ENCODE data around the gene FBLN1. TPM values are rescaled to one million over a fixed set of nuclear protein-coding genes. Genes with fewer than 3 reads are reported as not detected.
A peak's percentile ranks its signal among the peaks of the same experiment; 100 is the strongest.

FBLN1 gene
- polyA plus RNA-seq, 1 of the 3 experiments (the other 2 are of a cell fraction) = 147 TPM

GRCh38 chr22:45511847-45512261 is 9.2 kb downstream of the FBLN1 start:
- DNase-seq = no peak

GRCh38 chr22:45512363-45512762 is 9.7 kb downstream of the FBLN1 start:
- CTCF ChIA-PET = interaction anchor here (1.1 to 4.2 kb wide), 2 partner anchors 8 to 41 kb away, joined by 4 to 19 read pairs; no protein-coding TSS in a partner anchor
- Histone ChIP-seq H3K9me2 (no peaks in the 10 kb centered on the region), H3K36me3 (replicated peaks in 1 of 2; ENCODE audit: control insufficient read depth in 1 of 2, insufficient read depth in 2 of 2, low read length in 1 of 2) (no peaks in the 10 kb centered on the region), H3K27me3 (ENCODE audit: insufficient read depth) (no peaks in the 10 kb centered on the region), H3K4me3 (ENCODE audit: low read depth in 2 of 2, low read length in 1 of 2) (no peak overlapping the region), H3K4me2 (peak overlapping the region; percentile 41; the same call in 1 of the 2 replicates), H3F3A (replicated peaks; ENCODE audit: insufficient read depth) (no peaks in the 10 kb centered on the region), H2AFZ (ENCODE audit: low read depth) (no peak overlapping the region), H3K4me1 (ENCODE audit: control insufficient read depth in 1 of 2, insufficient read depth in 2 of 2, low read depth in 1 of 2, low read length in 1 of 2) (peaks cover 4 to 51% of the 10 kb centered on the region in 2 experiments; a peak in 3 of 4 replicates), H3K9ac (no peak overlapping the region), H4K20me1 (ENCODE audit: insufficient read depth) (no peaks in the 10 kb centered on the region), H3K9me3 (no peaks in the 10 kb centered on the region), H3K79me2 (ENCODE audit: insufficient read depth) (peaks cover 58% of the 10 kb centered on the region), H3K27ac (ENCODE audit: low read depth in 2 of 2, low read length in 1 of 2) (peak overlapping the region; percentile 47 to 60; a peak in 3 of 4 replicates)
- 94% methylated on average over 4 of the region's 8 CpGs for WGBS (ENCODE audit: low lambda C conversion rate)
- POLR2A ChIA-PET = no interaction called here
- DNase-seq = no peak
- TF ChIP-seq YY1 (IDR thresholded peaks at IDR 0.05; ENCODE audit: low read depth) = no peak
- no peak for TF ChIP-seq RCOR1 (IDR thresholded peaks at IDR 0.05; ENCODE audit: low read length)
- TF ChIP-seq SMC3 (IDR thresholded peaks at IDR 0.05; ENCODE audit: low read depth, low read length) = no peak
- no peak for TF ChIP-seq NRF1 (IDR thresholded peaks at IDR 0.05; ENCODE audit: low read depth, low read length)

More at GRCh38 chr22:45511847-45512261, 9.2 kb downstream of the FBLN1 start:
- H3F3A ChIP-seq (replicated peaks; ENCODE audit: insufficient read depth) = peaks cover 1% of the 10 kb centered on the region
- no peaks in the 10 kb centered on the region for H3K9me2 ChIP-seq
- H3K4me3 ChIP-seq (ENCODE audit: low read depth in 2 of 2, low read length in 1 of 2) = no peak overlapping the region
- peaks cover 63% of the 10 kb centered on the region for H3K79me2 ChIP-seq (ENCODE audit: insufficient read depth)
- no peaks in the 10 kb centered on the region for H3K9me3 ChIP-seq
- TF ChIP-seq ELF1 (IDR thresholded peaks at IDR 0.05) (no peak), TCF12 (IDR thresholded peaks at IDR 0.05) (0 out of 2 replicates have a peak, but pooled peaks have one; percentile 32), JUND (IDR thresholded peaks at IDR 0.05) (no peak), CHD2 (IDR thresholded peaks at IDR 0.05; ENCODE audit: low read length, partially characterized antibody) (no peak), FOXM1 (IDR thresholded peaks at IDR 0.05; ENCODE audit: low read depth) (no peak)
- no peak overlapping the region for H3K9ac ChIP-seq
- ChIA-PET CTCF (interaction anchor here (1.1 to 4.2 kb wide), 2 partner anchors 8 to 42 kb away, joined by 4 to 19 read pairs; no protein-coding TSS in a partner anchor), POLR2A (no interaction called here)
- peaks cover 4 to 49% of the 10 kb centered on the region in 2 experiments; a peak in 3 of 4 replicates for H3K4me1 ChIP-seq (ENCODE audit: control insufficient read depth in 1 of 2, insufficient read depth in 2 of 2, low read depth in 1 of 2, low read length in 1 of 2)
- 74% methylated on average over 6 of the region's 8 CpGs for WGBS (ENCODE audit: low lambda C conversion rate)
- H3K36me3 ChIP-seq (replicated peaks in 1 of 2; ENCODE audit: control insufficient read depth in 1 of 2, insufficient read depth in 2 of 2, low read length in 1 of 2) = no peaks in the 10 kb centered on the region
- H3K27ac ChIP-seq (ENCODE audit: low read depth in 2 of 2, low read length in 1 of 2) = peak overlapping the region; percentile 47 to 60
- H3K4me2 ChIP-seq = peak overlapping the region; percentile 41; the same call in 1 of the 2 replicates
- no peaks in the 10 kb centered on the region for H3K27me3 ChIP-seq (ENCODE audit: insufficient read depth)
- no peaks in the 10 kb centered on the region for H4K20me1 ChIP-seq (ENCODE audit: insufficient read depth)
- H2AFZ ChIP-seq (ENCODE audit: low read depth) = no peak overlapping the region

- no peaks in the 10 kb centered on the region for H3K9me2 ChIP-seq
- H3K79me2 ChIP-seq (ENCODE audit: insufficient read depth) = peaks cover 37% of the 10 kb centered on the region
- peaks cover 0 to 5% of the 10 kb centered on the region in 2 experiments for H3K36me3 ChIP-seq (replicated peaks in 1 of 2; ENCODE audit: control insufficient read depth in 1 of 2, insufficient read depth in 2 of 2, low read length in 1 of 2)
- H3K27me3 ChIP-seq (ENCODE audit: insufficient read depth) = no peaks in the 10 kb centered on the region
- DNase-seq = no peak
- POLR2A ChIA-PET = interaction anchor here (1.3 kb wide), 1 partner anchor 11 kb away, joined by 3 read pairs; no protein-coding TSS in a partner anchor
- H3K27ac ChIP-seq (ENCODE audit: low read depth in 2 of 2, low read length in 1 of 2) = peak overlapping the region in 1 of 2 experiments; percentile 86; a peak in 2 of 4 replicates
- no peaks in the 10 kb centered on the region for H4K20me1 ChIP-seq (ENCODE audit: insufficient read depth)
- no peaks in the 10 kb centered on the region for H3K9me3 ChIP-seq
- H3F3A ChIP-seq (replicated peaks; ENCODE audit: insufficient read depth) = no peaks in the 10 kb centered on the region
- WGBS (ENCODE audit: low lambda C conversion rate) = 88% methylated on average over 8 of the region's 9 CpGs
- no peak overlapping the region for H2AFZ ChIP-seq (ENCODE audit: low read depth)
- no peak overlapping the region for H3K4me3 ChIP-seq (ENCODE audit: low read depth in 2 of 2, low read length in 1 of 2)
- H3K9ac ChIP-seq = no peak overlapping the region
- H3K4me1 ChIP-seq (ENCODE audit: control insufficient read depth in 1 of 2, insufficient read depth in 2 of 2, low read depth in 1 of 2, low read length in 1 of 2) = peaks cover 4 to 49% of the 10 kb centered on the region in 2 experiments; a peak in 3 of 4 replicates
- no peak for TF ChIP-seq ZBTB33 (IDR thresholded peaks at IDR 0.05; ENCODE audit: borderline replicate concordance, low read depth)
- TF ChIP-seq FOSL2 (IDR thresholded peaks at IDR 0.05; ENCODE audit: borderline replicate concordance, low read depth) = no peak
- no peak for TF ChIP-seq RAD21 (IDR thresholded peaks at IDR 0.05; ENCODE audit: low read length)
- no peak for TF ChIP-seq SMC3 (IDR thresholded peaks at IDR 0.05; ENCODE audit: low read depth, low read length)
- TF ChIP-seq POLR2AphosphoS5 (IDR thresholded peaks at IDR 0.05; ENCODE audit: low read depth, low read length) = no peak
- no peak for TF ChIP-seq EZH2phosphoT487 (IDR thresholded peaks at IDR 0.05; ENCODE audit: borderline replicate concordance, low read depth)
- no peak overlapping the region for H3K4me2 ChIP-seq
- CTCF ChIA-PET = interaction anchor here (0.6 to 4.4 kb wide), 8 partner anchors 9 to 507 kb away, joined by 3 to 16 read pairs (median 3); no protein-coding TSS in a partner anchor
Measured at GRCh38 chr22:45515676-45516075, 13.0 kb downstream of the FBLN1 start.
